Measurements from ENCODE around the gene BEX4.

GRCh38 chrX:103236296-103236695 is 21.4 kb downstream of the BEX4 start:
- TF ChIP-seq USF2 (IDR thresholded peaks at IDR 0.05; ENCODE audit: low read depth, low read length) (no peak), CTCF (conservative IDR thresholded peaks at IDR 0.05; ENCODE audit: low read depth, low read length) (no peak), POLR2A (IDR thresholded peaks at IDR 0.05; ENCODE audit: low read depth, low read length) (no peak), CHD1 (IDR thresholded peaks at IDR 0.05; ENCODE audit: low read depth, low read length) (no peak), RCOR1 (IDR thresholded peaks at IDR 0.05; ENCODE audit: insufficient replicate concordance, low read length) (no peak), BHLHE40 (IDR thresholded peaks at IDR 0.05; ENCODE audit: low read depth, low read length) (no peak), MAZ (IDR thresholded peaks at IDR 0.05; ENCODE audit: borderline replicate concordance, low read depth, low read length) (no peak)
